Stimulated activated CD8-positive, alpha-beta memory T cell treated with anti-CD3 and anti-CD28 coated beads, Interleukin-12 subunit alpha, Interleukin-12 subunit beta, amount 100 ng/mL, for 1 hour (primary cell): ENCODE data around the gene ALG14.

Experiments used
- DNase-seq: peaks from one replicate; pipeline ENCODE4 v3.0.0-alpha.2; 2020; ENCODE audit warnings: low read depth

Gene ALG14

GRCh38 chr1:94927405-94928175 is 145.2 kb downstream of the ALG14 start:
- no peak for DNase-seq

GRCh38 chr1:94926915-94927404 is 145.8 kb downstream of the ALG14 start, which contains the start of gene CNN3:
Gene CNN3, minus strand, starts transcription at chr1:94927110. Its CDS starts 216 bp downstream, at chr1:94926894.
- peak; percentile 42 for DNase-seq

GRCh38 chr1:94926126-94926914 is 146.4 kb downstream of the ALG14 start:
- DNase-seq: no peak

GRCh38 chr1:94925561-94926125 is 147.1 kb downstream of the ALG14 start:
- no peak for DNase-seq

- DNase-seq: no peak
Observed at GRCh38 chr1:94925004-94925403, 147.7 kb downstream of the ALG14 start.
